ENCODE measurements around the gene DMD.
"Not testable (repeated sequence)": the region's sequence is repeated elsewhere in the genome, so short reads cannot be mapped to it uniquely, and the experiment has no call there.

DMD gene

DNA sequence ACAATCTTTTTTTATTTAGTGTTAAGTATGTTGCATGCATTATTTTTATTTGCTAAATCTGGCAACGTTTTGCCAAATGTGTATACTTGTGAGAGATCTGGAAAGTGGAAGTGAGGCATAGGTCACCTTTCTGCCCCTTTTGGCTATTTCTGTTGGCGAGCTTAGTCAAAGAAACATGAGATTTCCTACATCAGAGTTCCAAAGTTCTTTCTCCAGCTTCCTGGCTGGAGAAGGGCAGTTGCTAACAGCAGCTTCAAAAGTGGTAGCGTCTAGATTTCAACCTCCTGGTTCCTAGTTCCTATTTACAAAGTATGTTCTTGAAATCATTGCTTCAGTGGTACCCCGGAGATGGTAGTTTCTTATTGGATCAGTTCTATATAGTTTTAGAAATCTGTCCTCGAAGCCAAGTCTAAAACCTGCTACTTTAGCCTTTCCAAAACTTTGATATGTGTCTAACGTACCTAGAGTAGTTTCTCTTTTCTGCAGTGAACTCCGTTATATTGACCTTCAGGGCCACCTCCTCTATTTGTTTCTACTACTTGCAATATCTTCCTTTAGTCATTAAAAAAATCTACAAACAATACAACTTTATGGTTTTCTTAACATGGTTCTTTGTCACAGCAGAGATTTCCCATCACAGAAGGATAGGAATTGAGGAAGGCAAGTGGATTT lies 1683.8 kb downstream of the DMD start:
- no peak for DNase-seq (ENCODE audit: low read depth in 3 of 3)

DNA sequence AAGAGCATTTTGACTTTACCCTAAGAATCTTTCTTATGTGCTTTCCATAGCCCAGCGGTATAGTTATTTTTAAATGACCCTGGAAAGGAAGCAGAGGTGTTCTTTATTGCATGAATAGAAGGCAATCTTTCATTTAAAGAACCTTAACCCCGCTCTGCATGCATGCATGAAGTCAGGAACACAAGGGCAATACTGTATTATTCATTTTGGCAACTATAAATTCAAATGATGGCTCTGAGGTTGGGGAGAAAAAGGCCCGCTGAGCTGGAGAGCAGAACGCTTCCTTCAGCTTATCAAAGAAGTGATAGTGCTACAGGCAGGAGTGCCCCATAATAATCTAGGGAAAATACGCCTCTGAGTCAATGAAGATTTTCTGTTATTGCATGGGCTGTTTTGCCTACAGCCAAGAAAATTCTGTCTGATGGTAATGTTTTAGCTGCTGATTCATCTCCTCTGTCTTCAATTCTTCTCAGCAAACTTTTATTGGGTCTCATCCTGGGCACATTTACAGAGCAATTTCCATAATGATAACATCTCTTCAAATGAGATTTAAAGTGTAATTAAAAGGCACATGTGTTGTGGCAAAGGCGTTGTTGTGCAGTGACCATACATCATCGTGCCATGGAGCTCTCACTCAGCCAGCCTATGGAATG lies 1687.3 kb downstream of the DMD start:
- DNase-seq (ENCODE audit: low read depth in 3 of 3) = no peak

DNA sequence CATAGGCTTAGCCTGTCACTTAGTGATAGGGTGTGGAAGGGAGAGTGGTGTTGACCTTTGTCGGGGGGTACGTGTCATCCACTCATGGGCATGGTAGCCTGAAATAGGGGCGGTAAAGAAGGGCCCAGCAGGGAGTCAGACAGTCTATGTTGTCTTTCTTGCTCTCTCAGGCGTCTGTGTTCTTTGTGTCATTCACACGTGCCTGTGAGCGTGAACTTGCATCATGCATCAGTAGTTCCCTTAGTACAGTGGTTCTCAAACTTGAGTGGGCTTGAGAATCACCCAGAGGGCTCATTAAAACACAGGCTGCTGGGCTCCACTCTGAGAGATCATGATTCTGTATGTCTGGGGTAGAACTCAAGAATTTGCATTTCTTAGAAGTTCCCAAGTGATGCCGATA lies 1688.6 kb downstream of the DMD start:
- no peak for DNase-seq (ENCODE audit: low read depth in 3 of 3)

DNA sequence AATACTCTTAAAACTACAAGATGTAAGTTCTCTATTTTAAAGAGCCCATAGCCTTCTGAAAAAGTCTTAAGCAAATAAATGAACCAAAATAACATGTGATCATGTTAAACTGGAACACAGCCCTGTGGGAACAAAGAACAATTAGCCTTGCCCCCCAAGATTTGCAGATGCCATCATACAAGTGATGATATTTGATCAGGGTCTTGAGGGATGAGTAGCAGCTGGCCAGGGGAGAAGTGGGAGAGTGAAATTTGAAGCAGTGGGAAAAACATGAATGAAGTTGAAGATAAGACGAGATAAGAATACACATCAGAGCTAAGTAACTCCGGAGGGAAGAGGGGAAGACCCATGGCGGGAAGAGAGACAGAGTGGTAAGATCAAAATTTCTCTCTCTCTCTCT lies 1689.4 kb downstream of the DMD start:
- no peak for DNase-seq (ENCODE audit: low read depth in 3 of 3)

DNA sequence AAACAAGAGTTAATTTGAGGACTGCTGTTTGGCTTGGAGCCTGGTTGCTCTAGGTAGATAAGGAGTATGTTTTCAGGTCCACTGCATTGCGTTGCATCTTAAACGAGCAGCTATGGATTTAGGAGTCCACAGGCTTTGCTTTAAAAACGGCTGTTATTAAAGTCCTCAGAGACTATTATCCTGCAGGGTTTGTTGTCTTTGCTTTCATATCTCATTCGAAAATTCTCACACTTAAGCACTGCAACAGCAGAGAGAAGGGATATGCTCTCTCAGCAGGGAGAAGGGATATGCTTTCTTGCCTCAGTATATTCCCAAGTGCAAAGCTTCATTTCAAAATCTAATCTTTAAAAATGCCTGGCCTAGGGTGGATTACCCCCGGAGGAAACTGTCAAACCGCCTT lies 1694.8 kb downstream of the DMD start:
- no peak for DNase-seq (ENCODE audit: low read depth in 3 of 3)

DNA sequence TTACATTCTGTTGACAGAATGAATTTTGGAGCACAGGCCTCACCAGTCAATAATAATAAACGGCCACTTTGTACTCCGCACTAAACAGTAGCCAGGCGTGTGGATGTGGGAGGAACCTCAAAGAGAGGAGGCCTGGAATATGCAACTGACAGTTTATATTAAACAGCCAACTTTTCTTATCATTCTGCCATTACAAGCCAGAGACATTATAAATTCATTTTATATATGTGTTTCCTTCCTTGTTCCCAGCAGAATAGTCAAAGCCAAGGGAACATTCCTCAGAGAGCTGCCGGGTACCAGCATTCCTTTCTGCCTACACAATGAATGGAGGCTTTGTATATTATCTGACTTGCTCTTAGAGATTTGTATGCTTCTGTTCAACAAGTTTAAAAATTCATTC lies 1703.0 kb downstream of the DMD start:
- DNase-seq (ENCODE audit: low read depth in 3 of 3) = no peak

DNA sequence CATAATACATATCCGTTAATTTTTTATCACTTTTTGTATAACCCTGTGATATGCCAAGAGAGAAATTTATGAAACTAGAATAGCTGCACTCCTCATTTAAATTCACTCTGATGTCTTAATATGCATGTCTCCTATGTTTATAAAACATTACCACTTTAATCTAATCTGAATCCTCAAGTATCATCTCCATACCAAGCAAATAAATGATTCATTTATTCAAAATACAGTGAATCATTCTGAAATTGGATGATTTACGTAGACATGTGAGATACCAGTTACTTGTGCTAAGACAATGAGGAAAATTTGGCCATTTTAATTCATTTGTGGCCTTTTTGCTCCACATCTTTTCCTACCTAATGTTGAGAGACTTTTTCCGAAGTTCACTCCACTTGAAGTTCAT lies 1704.4 kb downstream of the DMD start:
- no peak for DNase-seq (ENCODE audit: low read depth in 3 of 3)

DNA sequence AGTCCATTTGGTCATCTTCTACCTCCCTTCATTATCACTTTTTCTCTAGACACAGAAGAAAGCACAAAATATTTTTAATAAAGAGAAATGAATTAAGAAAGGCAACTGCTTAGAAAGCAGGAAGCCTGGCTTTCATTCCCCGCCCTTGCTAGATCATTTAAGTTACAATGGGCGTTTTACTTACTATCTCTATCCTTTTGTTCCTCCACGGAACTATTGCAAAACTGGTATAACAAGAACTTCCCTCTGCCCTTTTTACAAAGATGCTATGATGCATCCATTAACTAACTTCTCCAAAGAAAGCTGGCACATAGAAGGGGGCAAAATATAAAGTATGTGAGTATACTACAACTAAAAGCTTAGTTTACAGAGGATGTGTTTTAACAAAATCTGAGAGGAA lies 1705.0 kb downstream of the DMD start:
- no peak for DNase-seq (ENCODE audit: low read depth in 3 of 3)

DNA sequence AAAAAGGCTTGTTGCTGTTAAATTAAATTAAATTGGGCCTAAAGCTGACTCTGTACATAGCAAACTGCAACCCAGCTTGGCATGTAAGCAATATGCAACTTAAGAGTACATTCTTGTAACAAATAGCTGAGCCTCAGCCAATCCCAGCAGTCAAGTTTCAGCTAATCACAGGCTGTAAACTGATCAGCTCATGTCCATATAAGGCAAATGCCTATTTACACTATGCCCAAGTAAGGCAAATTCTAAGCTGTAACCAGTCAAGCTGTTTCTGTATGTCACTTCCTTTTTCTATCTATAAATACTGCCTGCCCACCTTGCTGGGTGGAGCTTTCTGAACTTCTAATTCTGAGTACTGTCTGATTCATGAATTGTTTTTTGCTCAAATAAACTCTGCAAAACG lies 1710.4 kb downstream of the DMD start:
- DNase-seq (ENCODE audit: low read depth in 3 of 3) = no peak

DNA sequence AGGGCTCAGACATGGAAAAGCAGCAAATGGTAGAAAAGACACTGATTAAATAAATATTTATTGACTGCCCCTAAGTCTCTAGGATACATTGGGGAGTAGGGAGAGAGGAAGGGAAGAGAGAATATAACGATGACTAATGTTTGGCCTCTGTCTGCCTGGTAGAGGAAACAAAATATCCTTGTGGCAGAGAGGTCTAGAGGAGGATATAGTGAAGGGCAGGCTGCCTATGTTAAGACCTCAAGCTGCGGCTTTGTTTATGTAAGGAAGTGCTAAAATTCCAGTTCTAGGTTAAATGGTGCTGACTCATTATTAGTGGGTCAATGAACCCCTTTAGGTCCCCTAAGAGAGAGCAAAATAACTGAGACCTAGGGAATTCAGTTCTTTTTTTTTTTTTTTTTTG lies 1712.2 kb downstream of the DMD start:
- DNase-seq (ENCODE audit: low read depth in 3 of 3) = no peak

DNA sequence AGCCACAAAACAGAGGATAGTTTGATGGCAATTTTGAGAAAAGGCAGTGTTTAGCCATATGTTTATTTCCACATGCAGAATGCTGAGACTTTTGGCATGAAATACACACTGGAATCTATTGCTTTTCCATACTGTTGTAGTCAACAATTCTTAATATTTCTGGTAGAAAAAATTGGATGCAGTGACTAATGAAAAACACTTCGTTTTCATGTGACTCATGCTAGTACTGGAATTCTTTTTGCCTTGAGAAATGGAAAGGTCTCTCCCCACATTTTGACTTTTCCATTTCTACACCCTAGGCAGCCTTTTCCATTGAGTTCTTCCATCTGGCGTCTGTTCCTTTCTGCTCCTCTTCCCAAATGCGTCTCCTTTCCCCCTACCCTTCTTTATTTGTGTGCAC lies 1714.3 kb downstream of the DMD start:
- DNase-seq (ENCODE audit: low read depth in 3 of 3) = no peak

DNA sequence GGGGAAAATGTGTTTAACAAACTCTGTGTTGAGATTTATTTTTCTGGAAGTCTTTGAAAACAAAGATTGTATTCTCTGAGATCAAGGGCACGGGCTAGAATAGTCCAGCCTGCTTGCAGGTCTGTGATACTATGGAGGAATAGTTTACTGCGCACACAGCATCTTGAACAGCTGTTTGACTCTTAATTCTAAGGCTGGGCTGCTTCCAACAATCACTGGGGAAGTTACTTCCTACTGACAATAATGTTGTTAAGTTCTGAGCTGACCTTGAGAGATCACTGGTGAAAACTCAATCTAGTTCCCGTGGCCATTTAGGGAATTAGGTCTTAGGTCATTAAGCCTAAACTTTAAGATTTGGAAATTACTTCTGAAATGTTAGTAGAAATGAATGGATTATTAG lies 1723.4 kb downstream of the DMD start:
- DNase-seq (ENCODE audit: low read depth in 3 of 3) = no peak

DNA sequence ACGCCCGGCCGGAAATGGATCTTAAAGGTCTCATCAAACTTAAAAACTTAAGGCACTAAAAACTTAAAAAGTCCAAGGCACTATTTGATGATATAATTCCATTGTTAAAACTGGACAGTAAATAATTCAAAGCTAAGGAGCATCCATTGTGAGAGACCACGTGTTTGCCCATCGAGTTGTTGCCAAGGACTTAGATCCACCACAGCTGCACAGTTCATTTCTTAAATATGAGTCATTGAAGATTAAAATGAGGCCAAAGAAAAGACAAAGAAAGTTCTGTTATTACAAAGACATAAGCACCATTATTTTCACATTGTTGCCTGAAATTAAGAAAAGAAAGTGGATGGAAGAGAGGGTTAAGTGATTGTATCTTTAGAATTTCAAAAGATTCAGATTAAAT lies 1728.0 kb downstream of the DMD start:
- DNase-seq (ENCODE audit: low read depth in 3 of 3) = no peak

DNA sequence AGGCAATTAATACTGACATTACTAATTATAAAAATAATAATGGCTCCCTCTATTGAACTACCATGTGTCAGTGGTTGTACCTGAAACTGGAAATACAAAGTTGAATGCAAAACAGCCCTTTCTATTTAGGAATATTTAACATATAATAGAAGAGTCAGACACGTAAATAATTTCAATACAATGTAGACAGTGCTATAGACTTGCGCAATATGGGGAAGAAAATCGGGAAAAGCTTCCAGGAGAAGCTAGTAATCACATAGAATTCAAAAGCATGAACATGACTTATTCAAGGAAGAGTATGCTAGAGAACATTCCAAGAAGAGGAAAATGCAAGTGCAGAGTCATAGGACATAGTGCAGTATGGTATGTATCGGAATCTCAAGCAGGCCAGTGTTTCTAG lies 1730.7 kb downstream of the DMD start:
- DNase-seq (ENCODE audit: low read depth in 3 of 3) = no peak

DNA sequence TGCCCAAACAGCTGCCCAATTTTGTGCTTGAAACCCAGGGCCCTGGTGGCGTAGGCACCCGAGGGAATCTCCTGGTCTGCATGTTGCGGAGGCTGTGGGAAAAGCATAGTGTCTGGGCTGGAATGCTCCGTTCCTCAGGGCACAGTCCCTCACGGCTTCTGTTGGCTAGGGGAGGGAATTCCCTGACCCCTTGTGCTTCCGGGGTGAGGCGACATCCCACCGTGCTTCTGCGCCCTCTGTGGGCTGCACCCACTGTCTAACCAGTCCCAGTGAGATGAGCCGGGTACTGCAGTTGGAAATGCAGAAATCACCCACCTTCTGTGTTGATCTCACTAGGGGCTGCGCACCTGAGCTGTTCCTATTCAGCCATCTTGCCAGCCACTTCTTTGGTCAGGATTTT lies 1740.1 kb downstream of the DMD start:
- no peak for DNase-seq (ENCODE audit: low read depth in 3 of 3)

DNA sequence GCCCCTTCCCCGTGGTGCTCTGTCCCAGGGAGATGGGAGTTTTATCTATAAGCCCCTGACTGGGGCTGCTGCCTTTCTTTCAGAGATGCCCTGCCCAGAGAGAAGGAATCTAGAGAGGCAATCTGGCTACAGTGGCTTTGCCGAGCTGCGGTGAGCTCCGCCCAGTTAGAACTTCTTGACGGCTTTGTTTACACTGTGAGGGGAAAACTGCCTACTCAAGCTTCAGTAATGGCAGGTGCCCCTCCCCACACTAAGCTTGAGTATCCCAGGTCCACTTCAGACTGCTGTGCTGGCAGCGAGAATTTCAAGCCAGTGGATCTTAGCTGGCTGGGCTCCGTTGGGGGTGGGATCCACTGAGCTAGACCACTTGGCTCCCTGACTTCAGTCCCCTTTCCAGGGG lies 1740.6 kb downstream of the DMD start:
- DNase-seq (ENCODE audit: low read depth in 3 of 3) = not testable (repeated sequence)

DNA sequence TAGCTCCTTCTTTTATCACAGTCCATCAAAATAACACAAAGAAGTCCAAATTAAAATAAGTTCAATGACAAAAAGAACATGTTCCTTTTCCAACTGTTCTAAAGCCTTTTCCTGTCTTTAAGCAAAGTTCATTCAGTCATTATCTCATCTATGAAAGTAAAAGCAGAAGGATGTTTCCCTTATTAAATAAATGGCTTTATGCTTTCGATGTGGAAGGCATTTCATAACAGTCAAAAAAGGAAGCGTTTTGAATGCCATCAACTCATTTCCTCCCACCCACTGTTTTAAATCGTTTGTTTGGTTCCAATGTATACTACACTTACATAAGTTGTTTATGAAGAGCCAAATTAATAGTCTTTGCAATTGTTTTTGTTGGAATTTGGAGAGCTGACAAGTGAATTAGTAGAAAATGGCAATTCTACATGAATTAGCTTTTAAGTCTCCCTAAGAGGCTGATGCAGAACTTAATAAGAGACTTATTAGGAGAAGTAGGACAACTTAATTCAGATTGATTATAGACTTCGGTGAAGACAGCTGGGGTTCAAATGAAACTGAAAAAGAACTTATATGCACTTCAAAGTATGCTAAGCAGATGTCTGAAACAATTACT lies 1746.9 kb downstream of the DMD start:
- DNase-seq (ENCODE audit: low read depth in 3 of 3) = no peak

DNA sequence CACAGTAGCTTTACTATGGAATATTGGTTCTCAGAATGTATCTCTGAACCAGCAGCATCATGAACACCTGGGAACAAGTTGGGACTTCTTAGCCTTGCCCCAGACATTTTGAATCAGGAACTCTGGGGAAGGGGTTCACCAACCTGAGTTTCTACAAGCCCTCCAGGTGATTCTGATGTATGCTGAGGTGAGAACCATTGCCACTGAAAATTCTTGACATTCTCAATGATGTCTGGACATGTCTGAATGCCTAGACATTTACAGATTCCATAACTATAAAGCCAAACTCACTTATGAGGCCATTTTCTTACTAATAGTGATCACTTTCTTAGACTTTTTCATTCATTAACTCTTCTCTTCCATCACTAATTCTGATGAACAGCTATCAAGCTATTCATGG lies 1750.1 kb downstream of the DMD start:
- no peak for DNase-seq (ENCODE audit: low read depth in 3 of 3)

DNA sequence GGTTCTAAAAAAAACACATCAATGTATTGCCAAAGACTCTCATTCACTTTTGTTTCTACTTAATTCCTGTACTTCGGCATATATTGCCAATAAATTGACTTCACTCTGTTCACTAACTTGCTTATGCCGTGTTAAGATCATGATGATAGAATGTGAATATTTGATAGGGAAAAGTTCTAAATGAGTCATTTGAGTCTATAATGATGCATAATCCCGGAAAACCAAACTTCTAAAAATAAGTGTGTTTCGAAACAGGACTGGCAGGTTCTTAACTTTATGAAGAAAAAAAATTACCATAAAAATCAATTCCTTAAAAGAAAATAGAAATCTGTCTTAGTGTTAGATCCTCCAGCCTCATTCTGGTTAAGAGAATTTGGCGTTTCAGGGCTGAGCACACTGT lies 1752.0 kb downstream of the DMD start:
- no peak for DNase-seq (ENCODE audit: low read depth in 3 of 3)

DNA sequence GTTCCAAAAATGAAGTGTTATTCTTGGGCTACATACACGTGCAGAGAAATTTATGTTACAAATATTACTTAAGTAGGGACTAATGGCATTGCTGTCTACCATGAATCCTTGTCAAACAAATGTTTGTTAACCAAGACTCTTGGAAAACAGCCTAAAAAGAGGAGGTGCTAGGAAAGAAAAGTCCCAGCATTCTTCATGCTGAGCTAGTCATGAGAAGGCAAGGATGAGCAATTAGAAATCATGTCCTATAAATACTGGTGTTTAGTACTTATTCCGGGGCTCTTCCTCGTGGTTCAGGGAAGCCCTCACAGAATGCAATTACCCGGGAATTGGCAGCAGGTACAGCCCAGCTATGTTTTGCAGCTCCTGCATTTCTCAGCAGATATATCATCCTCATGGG lies 1761.4 kb downstream of the DMD start:
- no peak for DNase-seq (ENCODE audit: low read depth in 3 of 3)

DNA sequence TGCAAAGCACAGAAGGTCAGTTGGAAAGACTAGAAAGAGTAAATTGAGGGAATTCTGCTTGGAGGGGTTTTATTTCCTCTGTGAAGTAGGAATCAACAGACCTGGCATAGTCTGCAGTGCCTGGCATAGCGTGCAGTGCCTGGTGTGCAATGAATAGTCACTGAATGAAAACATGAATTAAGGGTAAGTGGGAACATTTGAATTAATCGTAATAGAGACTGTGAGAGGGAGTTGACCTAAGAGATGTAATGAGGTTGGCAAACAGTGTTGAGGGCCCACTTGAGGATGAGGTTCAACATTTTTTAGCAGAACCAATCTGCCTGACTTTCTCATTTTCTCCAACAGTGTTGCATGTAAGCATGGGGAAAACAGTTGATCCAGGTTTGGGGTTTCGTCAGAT lies 1762.3 kb downstream of the DMD start:
- DNase-seq (ENCODE audit: low read depth in 3 of 3) = no peak

DNA sequence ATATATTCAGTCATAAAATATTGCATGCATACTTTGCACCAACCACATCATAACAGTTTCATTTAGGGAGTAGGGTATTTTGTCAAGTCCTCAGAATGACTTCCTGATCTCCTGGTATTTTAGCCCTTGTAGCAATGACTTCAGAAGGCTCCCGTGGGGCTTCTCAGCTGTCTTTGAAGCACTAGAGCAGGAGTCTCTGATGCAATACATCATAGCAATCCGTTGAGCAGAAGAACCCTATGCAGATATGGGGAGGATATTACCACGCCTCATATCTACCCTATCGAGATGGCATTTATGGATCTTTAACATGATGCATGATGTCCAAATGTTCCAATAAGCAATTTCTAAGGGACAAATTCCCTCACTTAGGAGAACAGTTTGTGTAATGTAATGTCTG lies 1765.8 kb downstream of the DMD start:
- DNase-seq (ENCODE audit: low read depth in 3 of 3) = no peak

DNA sequence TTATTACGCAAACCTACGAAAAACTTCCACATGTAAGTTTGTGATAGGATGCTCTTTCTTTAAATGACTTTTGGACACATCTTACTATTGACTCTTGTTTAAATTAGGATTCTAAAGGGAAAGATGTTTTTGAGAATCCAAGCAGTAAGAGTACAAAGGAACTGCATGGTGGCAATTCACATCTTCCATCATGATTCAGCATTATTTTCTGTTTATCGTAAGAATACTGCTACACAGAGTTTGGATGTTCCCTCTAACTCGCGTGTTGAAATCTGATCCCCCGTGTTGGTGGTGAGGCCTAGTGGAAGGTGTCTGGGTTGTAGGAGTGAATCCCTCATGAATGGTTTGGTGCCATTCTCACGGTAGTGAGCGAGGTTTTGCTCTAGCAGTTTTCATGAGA lies 1767.7 kb downstream of the DMD start:
- DNase-seq (ENCODE audit: low read depth in 3 of 3) = no peak

DNA sequence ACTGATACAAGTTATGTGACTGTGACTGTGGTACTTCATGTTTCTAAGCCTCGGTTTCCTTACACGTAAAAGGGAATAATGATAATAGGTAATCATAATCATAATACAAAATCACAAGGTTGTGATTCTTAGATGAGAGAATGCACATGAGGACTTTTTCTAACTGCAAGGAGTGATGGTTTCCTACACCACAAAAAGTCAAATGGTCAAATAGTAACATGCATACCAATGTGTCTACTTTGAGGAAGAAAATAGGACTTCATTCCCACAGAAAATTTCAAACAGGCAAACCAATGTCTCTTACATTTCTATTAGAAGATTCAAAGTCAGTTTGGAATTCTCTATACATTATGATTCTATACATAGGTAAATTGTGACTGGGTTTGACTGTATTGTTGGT lies 1770.8 kb downstream of the DMD start:
- DNase-seq (ENCODE audit: low read depth in 3 of 3) = no peak
